GM10248 (cell line): Measurements from ENCODE around the gene LDB2.

Experiments
- CTCF ChIA-PET: fragments of 300-600 bp; sonication (Branson Sonifier 250); formaldehyde crosslinking; extraction: SDS; loops from one replicate; lab custom pipeline; 2021; ENCODE audit warnings: antibody characterized with exemption; lab: Yijun Ruan, JAX
- POLR2A ChIA-PET: fragments of 350-650 bp; sonication (Branson Sonifier 250); formaldehyde crosslinking; extraction: SDS; loops from one replicate; lab custom pipeline; 2020; ENCODE audit warnings: antibody characterized with exemption; lab: Yijun Ruan, JAX
- DNase-seq: peaks from one replicate; pipeline ENCODE4 v3.0.0; 2012; ENCODE audit errors: extremely low spot score
- CTCF ChIP-seq: IDR thresholded peaks from 2 replicates; pipeline ENCODE4 v1.5.1; 2012; ENCODE audit warnings: mild to moderate bottlenecking, low read depth; ENCODE audit errors: extremely low read depth, missing control alignments, control extremely low read depth

The LDB2 gene

GRCh38 chr4:16622826-16623225 is 275.6 kb downstream of the LDB2 start:
- ChIA-PET POLR2A (no interaction called here), CTCF (no interaction called here)
- DNase-seq: no peak

GRCh38 chr4:16617435-16617834 is 281.0 kb downstream of the LDB2 start:
- TF ChIP-seq CTCF: no peak
- ChIA-PET POLR2A (no interaction called here), CTCF (no interaction called here)
- DNase-seq: no peak

More at GRCh38 chr4:16622826-16623225, 275.6 kb downstream of the LDB2 start:
- TF ChIP-seq CTCF: no peak

GRCh38 chr4:16617011-16617410 is 281.4 kb downstream of the LDB2 start:
- TF ChIP-seq CTCF: no peak
- DNase-seq: no peak
- POLR2A ChIA-PET: no interaction called here
- CTCF ChIA-PET: no interaction called here

- ChIA-PET POLR2A (no interaction called here), CTCF (no interaction called here)
- TF ChIP-seq CTCF: no peak
- no peak for DNase-seq
These were observed 289.2 kb downstream of the LDB2 start for GRCh38 chr4:16609170-16609758.

GRCh38 chr4:16608611-16609125 is 289.8 kb downstream of the LDB2 start:
- ChIA-PET POLR2A (no interaction called here), CTCF (no interaction called here)
- DNase-seq: no peak
- no peak for TF ChIP-seq CTCF

GRCh38 chr4:16608123-16608522 is 290.3 kb downstream of the LDB2 start:
- no peak for TF ChIP-seq CTCF
- DNase-seq: no peak
- ChIA-PET POLR2A (no interaction called here), CTCF (no interaction called here)
